HEK293T (cell line): ENCODE results near the gene LRRC30.

Experiments
- CTCF ChIA-PET: fragments of 350-600 bp; formaldehyde crosslinking; extraction: SDS; loops from one replicate; lab custom pipeline; 2021; ENCODE audit warnings: antibody characterized with exemption, inconsistent platforms; lab: Yijun Ruan, JAX
- POLR2A ChIA-PET: fragments of 350-600 bp; formaldehyde crosslinking; extraction: SDS; loops from one replicate; lab custom pipeline; 2020; ENCODE audit warnings: antibody characterized with exemption, inconsistent platforms; lab: Yijun Ruan, JAX
- DNase-seq: peaks from one replicate; pipeline ENCODE4 v3.0.0; 2012; ENCODE audit warnings: mixed read lengths; ENCODE audit errors: extremely low spot score
- BHLHE40 ChIP-seq: fragments of 450-650 bp; IDR thresholded peaks from 2 replicates; pipeline ENCODE4 v1.6.1; 2016; ENCODE audit warnings: mild to moderate bottlenecking, moderate library complexity, borderline replicate concordance
- ELF4 ChIP-seq: fragments of 450-650 bp; IDR thresholded peaks from 2 replicates; pipeline ENCODE4 v1.6.1; 2017; ENCODE audit warnings: antibody characterized with exemption
- FOXA1 ChIP-seq: fragments of 450-650 bp; IDR thresholded peaks from 2 replicates; pipeline ENCODE4 v1.6.1; 2016; ENCODE audit warnings: mild to moderate bottlenecking
- FOXM1 ChIP-seq: fragments of 450-650 bp; IDR thresholded peaks from 2 replicates; pipeline ENCODE4 v1.6.1; 2017; ENCODE audit warnings: mild to moderate bottlenecking, borderline replicate concordance
- L3MBTL2 ChIP-seq: fragments of 450-650 bp; conservative IDR thresholded peaks from 2 replicates; pipeline ENCODE4 v1.6.1; 2016; ENCODE audit warnings: mild to moderate bottlenecking
- LEF1 ChIP-seq: fragments of 450-650 bp; IDR thresholded peaks from 2 replicates; pipeline ENCODE4 v1.6.1; 2017; ENCODE audit warnings: mild to moderate bottlenecking, borderline replicate concordance
- NFRKB ChIP-seq: fragments of 450-650 bp; IDR thresholded peaks from 2 replicates; pipeline ENCODE4 v1.6.1; 2016; ENCODE audit warnings: mild to moderate bottlenecking, moderate library complexity
- PKNOX1 ChIP-seq: fragments of 450-650 bp; IDR thresholded peaks from 2 replicates; pipeline ENCODE4 v1.6.1; 2016
- SP1 ChIP-seq: fragments of 450-650 bp; IDR thresholded peaks from 2 replicates; pipeline ENCODE4 v1.6.1; 2017
- SUZ12 ChIP-seq: fragments of 450-650 bp; IDR thresholded peaks from 2 replicates; pipeline ENCODE4 v1.6.1; 2016; ENCODE audit warnings: mild to moderate bottlenecking
- TARDBP ChIP-seq: fragments of 450-650 bp; IDR thresholded peaks from 2 replicates; pipeline ENCODE4 v1.6.1; 2016
- ZNF384 ChIP-seq: fragments of 450-650 bp; IDR thresholded peaks from 2 replicates; pipeline ENCODE4 v1.6.1; 2016

Gene LRRC30

GRCh38 chr18:7269942-7270341, 39.1 kb downstream of the LRRC30 start:
- no peak for TF ChIP-seq LEF1
- TF ChIP-seq TARDBP = no peak
- TF ChIP-seq SUZ12 = no peak
- no peak for TF ChIP-seq ELF4
- no peak for TF ChIP-seq ZNF384
- TF ChIP-seq L3MBTL2 = no peak
- DNase-seq = no peak
- POLR2A ChIA-PET = no interaction called here
- CTCF ChIA-PET = no interaction called here

GRCh38 chr18:7272311-7273049, 41.6 kb downstream of the LRRC30 start:
- CTCF ChIA-PET = interaction anchor here (0.5 to 1.2 kb wide), 5 partner anchors 46 to 523 kb away, joined by 3 to 9 read pairs (median 3); partner anchors contain the start of gene PTPRM
- peak; percentile 15 for DNase-seq
- POLR2A ChIA-PET = no interaction called here

DNA sequence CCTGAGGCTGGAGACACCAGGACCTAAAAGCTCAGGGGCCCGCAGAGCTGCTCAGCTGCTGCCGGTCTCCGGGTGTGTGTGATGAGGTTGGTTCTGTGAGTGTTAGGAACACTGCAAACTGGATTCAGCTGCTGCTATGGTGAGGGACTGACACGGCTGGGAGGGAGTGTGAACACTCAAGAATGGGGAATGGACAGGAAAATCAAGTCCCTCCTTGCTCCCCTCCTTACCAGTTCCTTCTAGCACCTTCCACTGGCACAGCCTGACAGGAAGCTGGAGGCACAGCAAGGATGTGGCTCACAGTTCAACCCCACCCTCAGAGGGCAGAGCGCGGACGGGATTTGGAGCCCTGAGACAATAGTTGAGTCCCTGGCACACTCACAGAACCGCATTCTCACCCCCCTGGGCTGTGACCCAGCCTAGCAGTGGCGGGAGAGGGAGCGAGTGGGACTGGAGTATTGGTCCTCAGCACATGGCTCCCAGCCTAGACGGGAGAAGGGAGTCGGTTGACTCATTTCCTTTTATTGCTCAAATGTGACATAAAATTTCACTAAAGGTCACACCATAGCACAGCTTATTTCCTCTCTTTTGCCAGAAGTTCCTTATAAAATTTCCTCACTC, 42.5 kb downstream of the LRRC30 start:
- POLR2A ChIA-PET = interaction anchor here (0.6 kb wide), 1 partner anchor 113 kb away, joined by 3 read pairs; no protein-coding TSS in a partner anchor
- no peak for DNase-seq
- no peak for TF ChIP-seq FOXM1
- CTCF ChIA-PET = interaction anchor here (0.7 kb wide), 1 partner anchor 47 kb away, joined by 3 read pairs; no protein-coding TSS in a partner anchor

More at GRCh38 chr18:7272311-7273049, 41.6 kb downstream of the LRRC30 start:
- TF ChIP-seq ZNF384 = no peak
- no peak for TF ChIP-seq BHLHE40
- no peak for TF ChIP-seq TARDBP
- no peak for TF ChIP-seq FOXM1
- no peak for TF ChIP-seq ELF4
- no peak for TF ChIP-seq NFRKB
- no peak for TF ChIP-seq LEF1
- no peak for TF ChIP-seq SP1

GRCh38 chr18:7281579-7281978, 50.7 kb downstream of the LRRC30 start:
- POLR2A ChIA-PET = no interaction called here
- TF ChIP-seq PKNOX1 = no peak
- TF ChIP-seq FOXA1 = no peak
- no peak for TF ChIP-seq SP1
- DNase-seq = no peak
- CTCF ChIA-PET = no interaction called here
